SU-DHL-6 (cell line): ENCODE data around the gene BICD1.

Source experiments
- EZH2phosphoT487 ChIP-seq: fragments of 200-600 bp; sonication (generic), shearing (Covaris generic); conservative IDR thresholded peaks from 2 replicates; pipeline ENCODE4 v1.6.1; 2018; ENCODE audit warnings: mild to moderate bottlenecking, antibody characterized with exemption, low read length, moderate library complexity, mixed read lengths
- TF ChIP-seq, protein P1 (sequence below): fragments of 200-600 bp; sonication (generic); IDR thresholded peaks from one replicate; pipeline ENCODE4 v1.5.1; 2017; ENCODE audit warnings: antibody characterized with exemption, mild to moderate bottlenecking, low read length, moderate library complexity; ENCODE audit not compliant: insufficient read depth, poor library complexity, severe bottlenecking

DNA sequence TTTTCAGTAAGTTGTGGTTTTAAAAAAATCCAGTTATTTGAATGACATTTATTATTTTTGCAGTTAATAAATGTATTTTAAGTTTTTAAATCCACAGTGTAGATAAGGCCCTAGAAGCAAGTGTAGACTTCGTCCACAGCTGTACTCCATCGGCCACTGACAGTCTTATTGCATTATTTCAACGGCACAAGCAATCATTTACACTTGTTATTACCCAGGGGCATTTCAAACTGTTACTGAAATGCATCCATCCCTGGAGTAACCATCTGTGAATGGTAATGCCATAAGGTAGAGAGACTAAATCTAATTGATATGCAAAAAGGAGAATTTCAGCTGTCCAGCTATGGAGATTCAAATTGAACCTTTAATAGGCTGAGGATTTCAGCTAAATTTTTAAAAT, 48.4 kb downstream of the BICD1 start:
- TF ChIP-seq EZH2phosphoT487 = no peak
- TF ChIP-seq, protein P1, sequence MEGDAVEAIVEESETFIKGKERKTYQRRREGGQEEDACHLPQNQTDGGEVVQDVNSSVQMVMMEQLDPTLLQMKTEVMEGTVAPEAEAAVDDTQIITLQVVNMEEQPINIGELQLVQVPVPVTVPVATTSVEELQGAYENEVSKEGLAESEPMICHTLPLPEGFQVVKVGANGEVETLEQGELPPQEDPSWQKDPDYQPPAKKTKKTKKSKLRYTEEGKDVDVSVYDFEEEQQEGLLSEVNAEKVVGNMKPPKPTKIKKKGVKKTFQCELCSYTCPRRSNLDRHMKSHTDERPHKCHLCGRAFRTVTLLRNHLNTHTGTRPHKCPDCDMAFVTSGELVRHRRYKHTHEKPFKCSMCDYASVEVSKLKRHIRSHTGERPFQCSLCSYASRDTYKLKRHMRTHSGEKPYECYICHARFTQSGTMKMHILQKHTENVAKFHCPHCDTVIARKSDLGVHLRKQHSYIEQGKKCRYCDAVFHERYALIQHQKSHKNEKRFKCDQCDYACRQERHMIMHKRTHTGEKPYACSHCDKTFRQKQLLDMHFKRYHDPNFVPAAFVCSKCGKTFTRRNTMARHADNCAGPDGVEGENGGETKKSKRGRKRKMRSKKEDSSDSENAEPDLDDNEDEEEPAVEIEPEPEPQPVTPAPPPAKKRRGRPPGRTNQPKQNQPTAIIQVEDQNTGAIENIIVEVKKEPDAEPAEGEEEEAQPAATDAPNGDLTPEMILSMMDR = no peak
